Erythroblast (primary cell): ENCODE data around the gene ID2.

Experiments
- GATA1 ChIP-seq: IDR thresholded peaks from 2 replicates; pipeline ENCODE4 v1.6.1; 2011; ENCODE audit warnings: low read depth, mild to moderate bottlenecking, control low read depth, low read length, moderate library complexity
- POLR2A ChIP-seq: IDR thresholded peaks from 2 replicates; pipeline ENCODE4 v1.6.1; 2011; ENCODE audit warnings: mild to moderate bottlenecking, low read length

DNA sequence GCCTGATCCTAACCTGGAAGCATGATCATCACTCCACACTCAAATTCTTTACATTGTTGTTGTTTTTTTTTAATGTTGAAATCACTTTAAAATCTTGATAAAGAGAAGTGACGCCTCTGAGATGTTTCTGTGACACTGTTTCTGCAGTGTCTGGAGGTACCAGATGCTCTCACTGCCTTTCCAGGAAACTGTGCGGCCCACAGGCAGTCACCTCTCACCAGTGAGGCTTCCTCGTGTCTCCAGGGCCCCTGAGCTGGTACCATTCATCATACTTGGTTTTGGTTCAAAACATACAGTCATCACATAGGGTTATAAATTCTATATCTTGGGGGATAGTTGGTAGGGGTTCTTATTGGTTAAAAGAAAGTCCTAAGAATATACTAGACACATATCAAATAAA is 10.1 kb upstream of the ID2 start:
- TF ChIP-seq POLR2A (no peak), GATA1 (no peak)
